ENCODE data around the gene PGM1.

- no peak for TF ChIP-seq EP300 (IDR thresholded peaks at IDR 0.05)
- no peak for TF ChIP-seq CTCF (IDR thresholded peaks at IDR 0.05)
Observed at GRCh38 chr1:63643926-63644325, 50.7 kb downstream of the PGM1 start.

Measured in stomach (tissue), 4 donors.